Raji (cell line): ENCODE results near the gene PRKAG2.

Experiments
- POLR2A ChIP-seq: IDR thresholded peaks from 2 replicates; pipeline ENCODE4 v1.6.1; 2011; ENCODE audit warnings: low read depth, low read length, control low read depth; ENCODE audit not compliant: insufficient read depth

Gene PRKAG2

DNA sequence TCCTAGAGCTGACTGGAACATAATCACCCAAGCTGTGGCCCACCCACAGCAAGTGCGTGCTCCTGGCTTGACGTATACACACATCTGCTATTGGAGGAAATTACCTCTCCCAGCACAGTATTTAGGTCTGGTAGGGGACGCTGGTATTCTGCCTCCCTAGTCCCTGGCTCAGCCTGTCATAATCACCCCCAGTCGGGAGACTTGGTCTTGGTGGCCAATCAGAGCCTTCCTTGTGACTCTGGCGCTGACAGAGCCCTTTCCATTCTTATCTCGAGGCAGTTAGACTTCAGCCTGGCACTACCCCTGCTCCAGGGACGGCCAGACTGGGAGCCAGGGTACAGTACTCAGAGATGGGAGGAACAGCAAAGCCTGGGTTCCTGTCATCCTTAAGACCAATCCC is 14.3 kb upstream of the PRKAG2 start:
- no peak for TF ChIP-seq POLR2A

DNA sequence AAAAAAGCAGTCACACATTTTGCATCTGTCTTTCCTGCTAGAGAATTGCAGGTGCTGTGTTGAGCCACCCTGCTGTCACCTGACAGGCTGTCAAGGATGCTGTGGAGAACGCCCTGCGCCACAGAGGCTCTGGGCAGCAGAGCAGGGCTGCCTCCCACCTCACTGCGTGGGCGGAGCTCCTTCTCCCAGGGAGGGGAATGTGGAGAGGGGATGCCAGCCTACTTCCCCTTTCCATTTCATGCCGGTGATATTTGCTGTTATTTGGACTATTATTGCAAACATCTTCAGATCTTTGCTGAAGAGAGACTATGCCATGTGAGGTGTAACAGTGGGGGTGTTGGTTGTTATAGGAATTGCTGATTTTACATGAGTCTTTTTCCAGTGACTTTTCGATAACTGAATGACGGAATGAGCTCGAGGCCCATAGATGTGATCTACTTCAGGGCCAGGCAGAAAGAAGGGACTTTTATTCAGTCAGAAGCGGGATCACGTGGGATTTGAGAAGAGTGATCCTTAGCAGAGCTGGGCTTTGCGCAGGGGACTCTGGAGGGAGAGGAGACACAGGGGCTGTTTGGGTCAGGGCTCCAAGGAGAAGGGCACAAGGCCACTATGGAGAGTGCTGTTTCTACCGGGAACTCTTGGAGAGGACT is 13.6 kb upstream of the PRKAG2 start:
- no peak for TF ChIP-seq POLR2A

DNA sequence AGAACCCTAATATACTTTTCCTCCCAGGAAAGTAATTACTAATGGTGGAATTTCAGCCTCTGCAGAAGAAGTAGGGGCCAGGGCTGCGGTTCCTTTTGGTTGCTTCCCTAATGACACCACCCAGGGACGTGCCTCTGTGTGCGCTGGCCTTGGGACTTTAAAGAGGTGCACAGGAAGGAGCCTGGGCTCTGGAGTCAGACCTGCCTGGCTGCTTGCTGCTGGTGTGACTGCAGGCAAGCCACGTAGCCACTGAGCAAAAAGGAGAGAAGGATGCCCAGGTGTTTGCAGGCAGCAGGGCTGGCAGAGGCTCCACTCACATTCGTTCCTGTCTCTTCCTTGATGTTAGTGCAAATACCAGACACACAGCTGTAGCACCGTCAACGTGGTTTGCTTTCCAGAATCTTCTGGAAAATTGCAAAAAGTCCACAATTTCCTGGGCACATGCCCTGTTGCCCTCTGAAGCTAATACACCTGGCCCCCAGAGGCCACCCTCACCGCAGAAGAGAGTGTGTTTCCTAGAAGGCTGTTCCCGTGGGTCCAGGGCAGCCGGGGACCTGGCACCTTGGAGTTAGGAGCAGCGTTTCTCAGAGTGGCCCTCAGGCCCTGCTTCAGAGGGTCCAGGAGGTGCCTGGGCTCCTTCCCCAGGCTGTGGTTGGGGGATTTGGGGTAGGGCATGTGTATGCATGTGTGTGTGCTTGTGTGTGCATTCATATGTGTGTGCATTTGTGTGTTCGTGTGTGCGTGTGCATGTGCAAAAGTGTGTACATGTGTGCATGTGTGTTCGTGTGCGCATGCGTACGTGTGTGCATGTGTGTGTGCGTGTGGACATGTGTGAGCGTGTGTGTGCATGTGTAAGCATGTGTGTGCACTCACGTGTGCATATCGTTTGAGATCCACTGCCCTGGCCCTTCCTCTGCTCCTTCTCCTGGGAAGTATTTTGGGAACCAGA is 12.8 kb upstream of the PRKAG2 start:
- TF ChIP-seq POLR2A: no peak

DNA sequence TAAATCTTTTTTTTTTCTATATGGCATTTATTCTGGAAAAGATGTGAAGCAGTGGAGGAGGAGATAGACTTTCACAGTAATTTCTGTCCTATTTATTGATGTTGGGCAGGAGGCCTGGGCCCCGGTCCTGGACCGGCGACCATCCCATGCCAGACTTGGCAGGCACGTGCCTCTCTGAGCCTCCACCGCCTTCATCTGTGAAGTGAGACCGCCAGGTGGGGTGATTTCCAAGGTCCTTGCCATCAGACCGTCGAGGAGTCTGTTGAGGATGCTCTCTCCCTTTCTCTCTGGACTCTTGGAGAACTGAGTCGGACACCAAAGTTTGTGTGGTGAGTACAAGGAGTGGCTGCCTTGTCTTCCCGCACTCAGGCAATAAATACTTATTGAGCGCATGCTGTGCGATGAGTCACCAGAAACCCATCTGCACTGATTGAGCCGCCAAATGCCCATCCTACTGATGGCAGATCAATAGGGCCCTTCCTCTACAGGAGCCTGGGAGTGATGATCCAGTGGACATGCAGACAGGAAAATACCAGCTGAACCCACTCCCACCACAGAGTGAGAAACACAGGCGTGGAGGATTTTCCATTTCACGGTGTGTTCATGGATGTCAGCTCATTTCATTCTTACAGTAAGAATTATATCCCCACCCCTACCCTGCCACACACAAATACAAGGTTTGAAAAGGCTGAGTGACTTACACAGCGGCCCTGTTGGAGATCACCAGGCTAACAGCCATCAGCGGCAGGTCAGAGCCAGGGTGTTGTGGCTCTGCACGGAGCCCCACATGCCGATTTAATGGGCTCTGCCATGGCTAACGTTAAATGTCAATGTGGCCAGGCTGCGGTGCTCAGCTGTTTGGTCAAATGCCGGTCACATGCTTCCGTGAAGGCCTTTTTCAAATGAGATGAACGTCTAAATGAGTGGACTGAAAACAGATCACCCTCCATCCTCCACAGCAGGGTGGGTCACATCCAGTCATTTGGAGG is 11.5 kb upstream of the PRKAG2 start:
- no peak for TF ChIP-seq POLR2A

DNA sequence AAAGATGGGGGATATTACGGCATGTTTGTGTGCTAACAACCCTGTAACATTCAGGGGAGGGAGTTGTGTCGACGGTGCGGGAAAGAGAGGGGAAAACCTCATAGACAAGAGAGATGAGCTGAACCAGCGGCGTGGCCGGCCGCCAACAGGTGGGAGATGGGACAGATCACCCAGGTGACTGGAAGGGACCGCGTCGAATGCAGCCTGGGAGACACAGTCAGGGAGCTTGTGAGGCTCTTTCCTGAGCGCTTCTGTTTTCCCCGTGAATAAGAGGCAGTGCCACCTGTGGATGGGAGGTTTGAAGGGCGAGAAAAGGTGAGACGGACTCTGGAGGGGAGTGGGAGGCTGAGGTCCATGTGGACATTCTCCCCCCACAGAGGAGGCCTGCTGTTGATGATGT is 9.9 kb upstream of the PRKAG2 start:
- TF ChIP-seq POLR2A: no peak

GRCh38 chr7:151885202-151885580 is 8.3 kb upstream of the PRKAG2 start:
- no peak for TF ChIP-seq POLR2A

DNA sequence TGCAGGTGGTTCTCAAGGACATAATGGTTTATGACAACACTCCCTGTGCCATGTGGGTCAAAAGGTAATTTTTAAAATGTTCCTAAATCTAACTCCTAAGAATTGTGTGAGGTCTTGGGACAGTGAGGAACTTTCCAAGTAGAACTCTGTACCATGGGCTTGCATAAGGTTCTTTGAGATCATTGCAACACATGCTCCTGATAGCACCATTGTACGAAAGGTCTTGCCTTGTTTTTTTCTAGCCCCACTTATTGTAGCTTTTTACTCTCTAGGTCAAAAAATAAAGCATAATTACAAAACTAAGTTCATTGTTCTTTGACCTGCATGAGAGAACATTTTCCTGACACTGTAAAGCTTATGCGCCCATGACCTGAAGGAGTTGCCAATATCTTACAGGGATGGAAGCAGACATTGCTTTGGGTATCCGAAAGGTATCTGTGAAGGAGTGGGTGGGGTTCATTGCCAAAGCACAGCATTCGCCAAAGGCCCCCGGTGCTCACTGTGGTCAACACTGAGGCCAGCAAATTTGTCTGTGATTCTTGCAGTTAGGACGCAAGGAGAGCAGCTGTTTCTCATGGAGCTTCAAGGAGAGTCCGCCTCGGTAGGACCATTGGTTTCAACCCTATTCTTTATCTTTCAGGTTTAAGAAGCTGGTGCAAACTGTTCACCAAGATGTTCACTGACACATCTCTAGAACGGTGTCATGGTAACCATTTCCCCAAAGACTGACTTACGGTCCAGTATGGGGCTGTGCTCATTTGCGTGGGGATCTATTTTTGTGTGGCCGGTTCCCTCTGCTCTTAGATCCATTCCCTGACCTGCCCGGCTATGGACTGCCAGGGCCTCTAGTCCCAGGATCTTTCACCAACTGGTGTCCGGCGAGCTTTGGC is 7.6 kb upstream of the PRKAG2 start:
- no peak for TF ChIP-seq POLR2A

DNA sequence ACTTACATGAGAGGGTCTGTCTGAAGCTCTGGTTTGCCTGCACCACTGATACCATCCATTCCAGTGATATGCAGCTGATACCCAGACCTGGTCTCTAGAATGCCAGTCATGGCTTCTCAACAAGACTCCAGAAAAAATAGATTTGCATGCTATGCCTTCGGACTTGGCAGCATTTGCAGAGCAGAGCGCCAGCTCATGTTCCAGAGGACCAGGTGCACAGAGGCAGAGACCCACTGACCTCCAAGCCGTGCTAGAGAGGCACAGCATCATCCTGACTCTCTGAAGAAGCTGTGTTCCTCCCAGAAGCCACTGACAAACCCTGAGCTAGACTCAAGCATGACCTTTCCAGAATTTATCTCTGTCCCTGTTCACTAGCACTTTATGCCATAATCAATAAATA is 6.9 kb upstream of the PRKAG2 start:
- no peak for TF ChIP-seq POLR2A

GRCh38 chr7:151882734-151883133 is 5.8 kb upstream of the PRKAG2 start:
- TF ChIP-seq POLR2A: no peak

- TF ChIP-seq POLR2A: no peak
These were observed 3.8 kb upstream of the PRKAG2 start for GRCh38 chr7:151880688-151881087.

GRCh38 chr7:151877911-151878835 is 1.3 kb upstream of the PRKAG2 start:
- no peak for TF ChIP-seq POLR2A

- TF ChIP-seq POLR2A: no peak
These were observed 695 bp downstream of the PRKAG2 start for GRCh38 chr7:151875942-151876898.
